OCI-LY3 (cell line): ENCODE results near the gene RNF4.

ENCODE experiments used
- H2AFZ ChIP-seq: fragments of 200-600, 300-600 bp; shearing (Covaris generic); 2 replicates; pipeline ENCODE4 v1.6.0; 2014; ENCODE audit warnings: antibody characterized with exemption, low read depth, low read length
- H3K27ac ChIP-seq: fragments of 200-600, 300-600 bp; sonication (generic); 2 replicates; pipeline ENCODE4 v1.5.1; 2014; ENCODE audit warnings: mild to moderate bottlenecking, low read length, moderate library complexity, mixed read lengths
- H3K27me3 ChIP-seq: fragments of 200-600, 300-600 bp; sonication (generic); 2 replicates; pipeline ENCODE4 v1.6.1; 2014; ENCODE audit warnings: low read depth, low read length, mixed read lengths
- H3K36me3 ChIP-seq: fragments of 200-600, 300-600 bp; sonication (generic); replicated peaks from 2 replicates; pipeline ENCODE3; 2014; ENCODE audit warnings: low read depth, low read length, mixed read lengths
- H3K4me1 ChIP-seq: fragments of 300-600, 200-600 bp; sonication (generic); 2 replicates; pipeline ENCODE4 v1.6.1; 2014; ENCODE audit warnings: low read length, mixed read lengths
- H3K4me2 ChIP-seq: fragments of 200-600, 300-600 bp; sonication (generic); 2 replicates; pipeline ENCODE4 v1.6.1; 2014; ENCODE audit warnings: low read length, mixed read lengths
- H3K4me3 ChIP-seq: fragments of 300-600, 200-600 bp; sonication (generic); 2 replicates; pipeline ENCODE4 v1.5.1; 2014; ENCODE audit warnings: antibody characterized with exemption, mild to moderate bottlenecking, low read length, moderate library complexity
- H3K79me2 ChIP-seq: fragments of 300-600, 200-600 bp; shearing (Covaris generic); 2 replicates; pipeline ENCODE4 v1.6.1; 2014; ENCODE audit warnings: mild to moderate bottlenecking, low read length, mixed read lengths
- H3K9ac ChIP-seq: fragments of 300-600, 200-600 bp; shearing (Covaris generic); 2 replicates; pipeline ENCODE4 v1.6.0; 2014; ENCODE audit warnings: mild to moderate bottlenecking, low read length, moderate library complexity
- H3K9me3 ChIP-seq: fragments of 200-600, 300-600 bp; shearing (Covaris generic); 2 replicates; pipeline ENCODE4 v1.6.1; 2014; ENCODE audit warnings: low read length, mixed read lengths; ENCODE audit not compliant: insufficient read depth
- H4K20me1 ChIP-seq: fragments of 200-600, 300-600 bp; sonication (generic); 2 replicates; pipeline ENCODE4 v1.6.1; 2016; ENCODE audit warnings: low read length, mixed read lengths; ENCODE audit not compliant: insufficient read depth
- EZH2phosphoT487 ChIP-seq: fragments of 200-600 bp; shearing (Covaris generic); IDR thresholded peaks from 2 replicates; pipeline ENCODE4 v1.6.1; 2018; ENCODE audit warnings: antibody characterized with exemption, mixed run types, low read depth
- TF ChIP-seq, protein P1 (sequence below): fragments of 200-600, 300-600 bp; sonication (generic); IDR thresholded peaks from 2 replicates; pipeline ENCODE4 v1.5.1; 2014; ENCODE audit warnings: antibody characterized with exemption, low read length, low read depth

RNF4 gene

GRCh38 chr4:2446656-2447564, 22.0 kb upstream of the RNF4 start:
- H3K9me3 ChIP-seq = no peaks in the 10 kb centered on the region
- H3K4me3 ChIP-seq = no peak overlapping the region
- H3K4me1 ChIP-seq = peaks cover 14% of the 10 kb centered on the region
- H3K9ac ChIP-seq = no peak overlapping the region
- peaks cover 10% of the 10 kb centered on the region; the same call in 1 of the 2 replicates for H3K27me3 ChIP-seq
- no peak for TF ChIP-seq EZH2phosphoT487
- TF ChIP-seq, protein P1, sequence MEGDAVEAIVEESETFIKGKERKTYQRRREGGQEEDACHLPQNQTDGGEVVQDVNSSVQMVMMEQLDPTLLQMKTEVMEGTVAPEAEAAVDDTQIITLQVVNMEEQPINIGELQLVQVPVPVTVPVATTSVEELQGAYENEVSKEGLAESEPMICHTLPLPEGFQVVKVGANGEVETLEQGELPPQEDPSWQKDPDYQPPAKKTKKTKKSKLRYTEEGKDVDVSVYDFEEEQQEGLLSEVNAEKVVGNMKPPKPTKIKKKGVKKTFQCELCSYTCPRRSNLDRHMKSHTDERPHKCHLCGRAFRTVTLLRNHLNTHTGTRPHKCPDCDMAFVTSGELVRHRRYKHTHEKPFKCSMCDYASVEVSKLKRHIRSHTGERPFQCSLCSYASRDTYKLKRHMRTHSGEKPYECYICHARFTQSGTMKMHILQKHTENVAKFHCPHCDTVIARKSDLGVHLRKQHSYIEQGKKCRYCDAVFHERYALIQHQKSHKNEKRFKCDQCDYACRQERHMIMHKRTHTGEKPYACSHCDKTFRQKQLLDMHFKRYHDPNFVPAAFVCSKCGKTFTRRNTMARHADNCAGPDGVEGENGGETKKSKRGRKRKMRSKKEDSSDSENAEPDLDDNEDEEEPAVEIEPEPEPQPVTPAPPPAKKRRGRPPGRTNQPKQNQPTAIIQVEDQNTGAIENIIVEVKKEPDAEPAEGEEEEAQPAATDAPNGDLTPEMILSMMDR = no peak
- H3K79me2 ChIP-seq = no peaks in the 10 kb centered on the region
- H2AFZ ChIP-seq = no peak overlapping the region
- H3K36me3 ChIP-seq = no peaks in the 10 kb centered on the region
- H4K20me1 ChIP-seq = no peaks in the 10 kb centered on the region
- no peak overlapping the region for H3K27ac ChIP-seq
- no peak overlapping the region for H3K4me2 ChIP-seq

DNA sequence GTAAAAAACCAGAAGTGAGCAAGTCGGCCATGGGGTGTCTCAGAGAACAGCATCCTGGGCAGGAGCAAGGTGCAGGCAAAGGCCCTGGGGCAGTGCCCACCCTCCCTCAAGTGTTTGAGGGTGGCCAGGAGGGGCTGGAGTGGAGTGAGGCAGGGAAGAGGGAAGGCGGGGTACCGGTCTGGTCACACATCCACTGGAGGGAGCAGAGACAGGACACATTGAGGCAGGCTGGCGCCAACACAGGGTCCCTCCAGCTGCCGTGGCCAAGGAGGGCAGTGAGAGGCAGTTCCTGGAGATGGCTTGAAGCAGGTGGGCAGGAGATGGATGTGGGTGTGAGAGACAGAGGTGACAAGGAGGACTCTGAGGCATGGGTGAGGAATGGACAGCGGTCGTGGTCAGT, 20.3 kb upstream of the RNF4 start:
- H4K20me1 ChIP-seq = no peaks in the 10 kb centered on the region
- H2AFZ ChIP-seq = no peak overlapping the region
- TF ChIP-seq, protein P1 = no peak
- TF ChIP-seq EZH2phosphoT487 = no peak
- peaks cover 11% of the 10 kb centered on the region for H3K4me1 ChIP-seq
- no peak overlapping the region for H3K4me2 ChIP-seq
- H3K9me3 ChIP-seq = no peaks in the 10 kb centered on the region
- H3K36me3 ChIP-seq = no peaks in the 10 kb centered on the region
- no peak overlapping the region for H3K9ac ChIP-seq
- no peaks in the 10 kb centered on the region for H3K79me2 ChIP-seq
- no peak overlapping the region for H3K4me3 ChIP-seq
- peaks cover 10% of the 10 kb centered on the region; the same call in 1 of the 2 replicates for H3K27me3 ChIP-seq
- no peak overlapping the region for H3K27ac ChIP-seq

- peaks cover 10% of the 10 kb centered on the region; the same call in 1 of the 2 replicates for H3K27me3 ChIP-seq
- TF ChIP-seq EZH2phosphoT487 = no peak
- TF ChIP-seq, protein P1 = no peak
- H4K20me1 ChIP-seq = no peaks in the 10 kb centered on the region
- peaks cover 11% of the 10 kb centered on the region for H3K4me1 ChIP-seq
- no peak overlapping the region for H2AFZ ChIP-seq
- H3K36me3 ChIP-seq = no peaks in the 10 kb centered on the region
- no peak overlapping the region for H3K4me3 ChIP-seq
- H3K27ac ChIP-seq = no peak overlapping the region
- no peaks in the 10 kb centered on the region for H3K9me3 ChIP-seq
- no peak overlapping the region for H3K4me2 ChIP-seq
- no peaks in the 10 kb centered on the region for H3K79me2 ChIP-seq
- H3K9ac ChIP-seq = no peak overlapping the region
Measured at GRCh38 chr4:2449051-2449450, 19.9 kb upstream of the RNF4 start.

DNA sequence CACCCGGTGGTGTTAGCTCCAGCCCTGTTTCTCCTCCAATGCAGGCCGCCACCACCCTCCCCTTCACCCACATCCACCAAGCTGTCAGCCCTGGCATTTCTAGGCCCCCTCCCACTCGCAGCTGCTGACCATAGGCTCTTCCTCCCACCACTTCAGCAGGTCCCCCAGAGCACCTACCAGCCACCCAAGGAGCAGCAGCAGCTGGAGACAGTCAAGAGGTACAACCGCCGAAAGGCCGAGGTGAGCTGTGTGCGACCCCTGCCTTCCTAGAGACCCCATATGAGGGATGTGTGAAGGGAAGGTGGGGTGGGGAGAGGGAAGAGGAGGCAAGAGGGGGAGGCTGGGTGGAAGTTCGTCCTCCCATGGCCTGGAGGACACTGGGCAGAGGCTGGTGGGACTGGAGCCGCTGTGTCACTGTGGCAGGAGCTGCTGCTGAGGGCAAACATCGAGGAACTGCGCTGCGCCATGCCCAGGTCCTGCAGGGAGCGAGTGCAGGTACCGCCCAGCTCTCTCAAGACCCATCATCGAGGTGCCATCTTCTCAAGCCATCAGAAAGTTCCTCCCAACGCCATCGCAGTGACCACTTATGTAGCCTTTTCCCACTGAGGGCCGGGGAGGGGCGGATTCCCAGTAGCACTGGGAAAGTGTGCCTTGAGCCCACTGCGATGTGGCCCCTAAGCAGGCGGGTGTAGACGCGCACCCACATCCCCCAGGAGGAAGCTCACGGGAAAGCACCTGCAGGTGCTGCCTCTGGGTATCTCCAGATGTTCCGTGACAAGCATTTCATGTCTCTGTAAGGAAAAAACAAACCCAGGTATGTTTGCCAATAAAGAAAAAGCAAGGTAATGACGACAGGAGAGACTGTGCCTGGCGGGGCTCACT, 19.2 kb upstream of the RNF4 start:
- Histone ChIP-seq H2AFZ (no peak overlapping the region), H3K4me3 (no peak overlapping the region), H3K27ac (no peak overlapping the region), H3K9ac (no peak overlapping the region), H3K4me1 (peaks cover 11% of the 10 kb centered on the region), H3K9me3 (no peaks in the 10 kb centered on the region), H3K4me2 (peak overlapping the region; percentile 34), H3K27me3 (peaks cover 10% of the 10 kb centered on the region; the same call in 1 of the 2 replicates), H3K36me3 (no peaks in the 10 kb centered on the region), H3K79me2 (no peaks in the 10 kb centered on the region), H4K20me1 (no peaks in the 10 kb centered on the region)
- TF ChIP-seq EZH2phosphoT487 = no peak
